Activated gamma-delta T cell treated with Interleukin-2 at 50 U/mL for 16 hours (primary cell): ENCODE results near the gene SH2D3A.
"Not testable (repeated sequence)": the region's sequence is repeated elsewhere in the genome, so short reads cannot be mapped to it uniquely, and the experiment has no call there.

Experiments used
- DNase-seq: peaks from one replicate; pipeline ENCODE4 v3.0.0-alpha.2; 2020

Gene SH2D3A

DNA sequence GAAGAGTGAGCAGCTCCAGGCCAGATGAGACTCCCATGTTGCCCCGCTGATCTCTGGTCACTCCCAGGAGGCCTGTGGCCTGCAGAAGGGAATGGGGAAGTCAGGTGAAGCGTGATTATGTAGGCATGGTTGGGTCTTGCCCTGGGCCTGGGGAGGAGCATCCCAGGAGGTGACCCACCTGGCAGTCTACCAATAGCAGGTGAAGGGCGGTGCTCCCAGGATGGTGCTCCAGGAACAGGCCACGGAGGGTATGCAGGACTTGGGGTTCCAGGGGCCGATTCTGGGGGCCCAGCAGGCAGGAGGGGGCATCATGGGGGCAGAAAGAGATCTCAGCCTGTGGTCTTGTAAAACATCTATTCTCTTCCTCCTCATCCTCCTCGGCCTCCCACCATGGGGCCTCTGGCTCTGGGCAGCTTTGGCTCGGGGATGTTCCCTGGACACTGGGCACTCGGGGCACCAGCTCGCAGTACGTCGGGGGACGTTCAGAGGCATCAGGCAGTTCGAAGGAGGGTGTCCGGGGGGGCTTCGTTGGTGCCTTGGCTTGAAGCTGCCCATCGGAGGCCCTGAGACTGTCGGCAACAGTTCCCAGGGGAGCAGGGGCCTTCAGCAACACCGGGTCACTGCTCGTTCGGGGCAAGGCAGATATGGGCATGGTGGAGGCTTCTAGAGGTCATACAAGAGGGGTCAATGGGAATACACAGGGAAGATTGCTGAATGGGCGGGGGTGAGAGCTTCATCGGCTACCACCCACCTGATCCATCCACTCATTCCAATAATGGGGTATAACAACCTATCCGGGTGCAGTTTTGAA, 12.4 kb downstream of the SH2D3A start:
- DNase-seq, result no peak

DNA sequence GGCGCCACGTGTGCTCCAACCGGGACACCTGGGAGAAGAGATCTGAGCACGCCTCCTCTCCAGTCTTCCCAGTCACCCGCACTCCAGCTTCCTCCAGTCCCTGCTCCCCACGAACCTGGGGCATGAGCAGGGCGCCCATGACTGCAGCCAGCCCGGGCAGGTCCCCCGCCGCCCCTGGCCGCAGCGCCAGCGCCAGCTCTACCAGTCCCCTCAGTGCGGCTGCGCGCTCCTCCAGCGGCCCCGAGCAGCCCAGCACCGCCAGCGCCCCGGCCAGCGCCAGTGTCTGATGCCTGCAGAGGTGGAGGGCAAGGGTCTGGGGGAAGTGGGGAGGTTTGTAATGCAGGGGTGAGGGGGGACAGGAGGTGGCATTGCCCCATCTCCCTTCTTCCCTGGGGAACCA, 13.1 kb downstream of the SH2D3A start:
- no peak for DNase-seq

DNA sequence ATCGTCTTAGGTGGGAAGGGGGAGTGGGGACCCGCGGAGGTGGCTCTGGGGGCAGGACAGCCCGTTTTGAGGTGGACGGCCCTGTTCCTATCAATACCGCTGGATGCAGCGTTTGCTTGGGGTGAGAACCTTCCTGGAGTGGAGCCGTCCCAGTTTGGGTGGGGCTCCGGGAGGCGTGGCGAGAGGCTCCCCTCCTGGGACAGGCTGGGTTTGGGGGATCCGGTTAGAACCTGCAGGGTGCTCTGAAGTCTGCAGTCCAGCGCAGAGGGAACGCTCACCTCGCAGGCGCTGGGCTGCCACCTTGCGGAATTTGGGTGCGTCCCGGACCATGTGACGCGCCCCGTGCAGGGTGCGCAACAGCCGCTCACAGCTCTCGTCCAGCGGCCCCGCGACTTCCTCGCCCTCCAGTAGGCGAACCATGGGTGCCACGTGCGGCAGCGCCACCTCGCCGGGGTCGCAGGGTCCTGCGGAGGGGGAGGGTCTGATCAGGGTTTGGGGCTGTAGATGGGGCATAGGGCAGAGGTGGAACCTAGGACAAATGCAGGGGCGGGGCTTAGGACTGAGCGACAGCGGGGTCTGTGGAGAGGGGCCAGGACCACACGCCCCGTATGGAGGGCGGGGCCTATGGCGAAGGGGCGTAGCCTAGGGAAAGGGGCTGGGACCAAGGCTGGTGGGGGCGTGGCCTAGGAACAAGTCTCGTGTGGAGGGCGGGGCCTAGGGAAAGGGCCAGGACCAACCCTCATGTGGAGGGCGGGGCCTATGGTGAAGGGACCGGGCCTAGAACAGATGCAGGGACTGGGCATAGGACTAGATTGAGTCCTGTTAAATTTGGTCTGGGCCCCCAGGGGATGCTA, 13.8 kb downstream of the SH2D3A start:
- peak; percentile 70 for DNase-seq

DNA sequence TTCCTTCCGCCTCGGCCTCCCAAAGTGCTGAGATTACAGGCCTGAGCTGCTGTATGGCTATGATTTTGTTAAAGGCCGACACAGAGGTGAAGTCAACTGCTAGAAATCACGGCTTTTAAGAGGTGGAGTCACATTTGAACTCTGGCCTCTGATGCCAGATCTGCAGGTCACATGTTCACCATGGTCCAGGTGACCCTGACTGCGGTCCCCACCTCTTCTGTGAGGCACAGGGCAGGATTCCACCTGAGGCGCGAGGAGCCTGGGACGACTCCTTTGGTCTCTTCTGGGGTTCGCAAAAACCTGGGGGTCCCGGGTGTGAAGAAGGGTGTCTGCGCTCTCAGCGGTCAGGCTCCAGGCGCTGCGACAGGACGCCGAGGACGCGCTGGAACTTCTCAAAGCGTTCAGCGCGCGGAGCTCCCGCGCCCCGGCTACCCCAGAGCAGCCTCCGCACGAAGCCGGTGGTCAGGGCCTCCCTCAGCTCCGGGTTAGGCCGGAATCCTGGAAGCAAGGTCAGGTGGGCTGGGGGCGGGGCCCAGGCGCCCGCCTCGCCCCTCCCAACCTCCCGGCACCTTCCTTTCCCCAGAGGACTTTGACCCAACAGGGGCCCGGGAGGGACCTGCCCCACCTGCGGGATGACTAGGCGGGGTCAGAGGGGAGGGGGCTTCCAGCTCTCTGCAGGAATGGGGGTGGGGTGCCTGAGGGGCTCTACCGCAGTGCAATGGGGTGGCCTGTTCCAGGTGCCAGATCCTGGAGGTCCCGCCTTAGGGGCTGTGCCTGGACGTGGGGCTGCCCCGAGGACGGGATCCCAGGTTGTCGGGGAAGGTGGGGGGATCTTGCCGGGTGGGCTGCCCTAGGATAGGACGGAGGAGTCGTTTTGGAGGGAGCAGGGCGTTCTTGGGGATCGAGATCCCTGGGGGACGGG, 14.7 kb downstream of the SH2D3A start:
- no peak for DNase-seq

DNA sequence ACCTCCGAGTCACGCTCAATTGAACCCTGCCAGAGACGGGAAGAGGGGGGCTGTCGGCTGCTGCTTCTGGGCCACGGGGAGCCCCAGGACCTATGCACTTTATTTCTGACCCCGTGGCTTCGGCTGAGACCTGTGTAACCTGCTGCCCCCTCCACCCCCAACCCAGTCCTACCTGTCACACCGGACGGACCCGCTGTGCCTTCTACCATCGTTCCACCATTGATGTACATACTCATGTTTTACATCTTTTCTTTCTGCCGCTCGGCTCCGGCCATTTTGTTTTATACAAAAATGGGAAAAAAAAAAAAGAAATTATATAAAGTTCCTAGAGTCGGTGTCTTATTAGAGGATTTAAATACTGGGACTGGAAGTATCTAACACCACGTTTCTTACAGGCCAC, 16.0 kb downstream of the SH2D3A start:
- DNase-seq, result no peak

DNA sequence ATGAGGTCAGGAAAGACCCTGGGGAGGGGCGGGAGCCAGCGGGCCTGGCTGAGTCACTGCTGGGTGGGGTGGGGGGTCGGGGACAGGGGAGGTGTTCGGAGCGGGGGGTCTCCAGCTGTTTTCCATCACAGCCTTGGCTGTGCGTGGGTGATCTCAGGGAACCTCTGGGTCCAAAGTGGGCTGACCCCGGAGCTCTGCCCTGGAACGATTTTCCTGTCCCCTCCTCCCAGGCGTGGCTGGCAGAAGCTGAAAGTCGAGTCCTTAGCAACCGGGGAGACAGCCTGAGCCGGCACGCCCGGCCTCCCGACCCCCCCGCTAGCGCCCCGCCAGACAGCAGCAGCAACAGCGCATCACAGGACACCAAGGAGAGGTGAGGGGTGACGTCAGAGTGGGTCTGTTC, 17.2 kb downstream of the SH2D3A start:
- no peak for DNase-seq

DNA sequence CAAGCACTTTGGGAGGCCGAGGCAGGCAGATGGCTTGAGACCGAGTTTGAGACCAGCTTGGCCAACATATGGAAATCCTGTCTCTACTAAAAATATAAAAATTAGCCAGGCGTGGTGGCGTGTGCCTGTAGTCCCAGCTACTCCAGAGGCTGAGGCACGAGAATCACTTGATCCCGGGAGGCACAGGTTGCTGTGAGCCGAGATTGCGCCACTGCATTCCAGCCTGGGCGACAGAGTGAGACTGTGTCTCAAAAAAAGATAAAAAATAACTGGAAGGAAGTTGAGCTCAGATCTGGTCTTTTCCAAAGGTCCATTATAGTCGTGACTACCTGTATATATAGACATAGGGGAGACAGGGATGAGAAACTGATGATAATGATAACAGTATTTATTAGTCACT, 18.7 kb downstream of the SH2D3A start:
- DNase-seq, result not testable (repeated sequence)

DNA sequence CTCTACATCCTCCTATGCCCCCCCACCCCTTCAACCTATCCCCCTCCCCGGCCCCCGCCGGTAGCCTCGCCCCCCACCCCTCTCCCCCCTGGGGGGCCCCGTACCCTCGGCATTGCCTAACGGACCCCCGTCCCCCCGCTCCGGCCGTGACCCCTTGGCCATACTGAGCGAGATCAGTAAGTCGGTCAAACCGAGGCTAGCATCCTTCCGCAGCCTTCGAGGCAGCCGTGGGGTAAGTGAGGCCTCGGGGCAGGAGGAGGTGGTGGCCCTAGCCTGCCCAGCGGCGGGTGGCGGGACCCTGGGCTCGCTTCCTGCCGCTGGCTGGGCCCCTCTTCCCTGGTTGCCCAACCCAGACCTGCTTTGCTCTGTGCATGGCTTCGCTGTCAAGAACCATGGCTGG, 21.3 kb downstream of the SH2D3A start:
- DNase-seq, result no peak

DNA sequence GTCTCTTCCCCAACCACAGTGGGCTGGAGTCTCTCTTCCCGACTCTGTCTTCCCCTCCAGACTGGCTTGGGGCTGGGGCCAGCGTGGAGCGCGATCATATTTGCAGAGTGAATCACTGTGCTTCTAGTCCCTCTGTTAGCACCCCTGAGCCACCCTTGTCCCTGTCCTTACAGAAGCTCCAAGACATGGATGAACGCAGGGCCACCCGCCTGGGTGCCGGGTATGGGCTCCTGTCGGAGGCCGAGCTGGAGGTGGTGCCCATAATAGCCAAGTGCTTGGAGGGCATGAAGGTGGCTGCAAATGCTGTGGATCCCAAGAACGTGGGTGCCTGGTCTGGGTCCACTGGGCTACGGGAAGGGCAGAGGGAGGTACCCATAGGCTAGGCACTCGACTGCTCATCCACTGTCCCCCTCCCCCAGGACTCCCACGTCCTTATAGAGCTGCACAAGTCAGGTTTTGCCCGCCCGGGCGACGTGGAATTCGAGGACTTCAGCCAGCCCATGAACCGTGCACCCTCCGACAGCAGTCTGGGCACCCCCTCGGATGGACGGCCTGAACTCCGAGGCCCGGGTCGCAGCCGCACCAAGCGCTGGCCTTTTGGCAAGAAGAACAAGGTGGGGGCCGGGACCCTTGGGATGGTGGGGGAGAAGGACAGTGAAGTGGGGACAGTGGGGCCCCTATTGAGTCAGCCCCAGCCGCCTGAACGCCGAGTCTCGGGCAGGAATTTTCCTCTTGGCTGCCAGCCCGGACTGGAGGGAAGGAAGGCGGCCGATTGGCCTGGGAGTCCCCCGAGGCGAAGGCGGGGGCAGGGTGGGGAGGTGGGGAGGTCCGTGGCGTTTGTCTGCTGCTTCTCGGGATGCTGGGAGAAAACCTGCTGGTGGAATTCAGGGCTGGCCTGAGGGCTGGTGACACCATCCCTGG, 22.6 kb downstream of the SH2D3A start:
- DNase-seq, result no peak

DNA sequence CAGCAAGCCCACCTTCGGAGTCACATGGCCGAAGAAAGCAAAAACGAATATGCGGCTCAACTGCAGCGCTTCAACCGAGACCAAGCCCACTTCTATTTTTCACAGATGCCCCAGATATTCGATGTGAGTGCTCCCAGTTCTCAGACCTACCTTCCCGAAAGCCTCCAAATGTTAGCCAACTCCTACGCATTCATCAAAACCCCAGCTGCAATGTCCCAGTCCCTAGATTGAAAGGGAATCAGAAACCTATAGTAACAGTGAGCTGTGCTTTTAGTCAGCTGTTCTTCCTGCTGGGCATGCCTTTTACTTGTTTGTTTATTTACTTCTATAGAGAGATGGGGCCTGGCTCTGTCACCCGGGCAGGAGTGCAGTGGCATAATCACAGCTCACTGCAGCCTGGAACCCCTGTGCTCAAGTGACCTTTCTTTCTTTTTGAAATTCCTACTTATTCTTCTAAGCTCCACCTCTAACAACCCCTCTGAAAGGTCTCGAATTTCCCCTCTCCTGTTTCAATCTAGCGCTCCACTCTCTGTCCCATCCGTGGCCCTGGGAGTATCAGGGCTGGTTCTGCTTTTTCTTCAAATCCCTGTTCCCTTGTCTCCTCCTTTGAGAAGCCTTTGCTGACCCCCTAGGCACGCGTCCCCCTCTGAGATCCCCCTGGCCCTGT, 23.4 kb downstream of the SH2D3A start:
- no peak for DNase-seq

DNA sequence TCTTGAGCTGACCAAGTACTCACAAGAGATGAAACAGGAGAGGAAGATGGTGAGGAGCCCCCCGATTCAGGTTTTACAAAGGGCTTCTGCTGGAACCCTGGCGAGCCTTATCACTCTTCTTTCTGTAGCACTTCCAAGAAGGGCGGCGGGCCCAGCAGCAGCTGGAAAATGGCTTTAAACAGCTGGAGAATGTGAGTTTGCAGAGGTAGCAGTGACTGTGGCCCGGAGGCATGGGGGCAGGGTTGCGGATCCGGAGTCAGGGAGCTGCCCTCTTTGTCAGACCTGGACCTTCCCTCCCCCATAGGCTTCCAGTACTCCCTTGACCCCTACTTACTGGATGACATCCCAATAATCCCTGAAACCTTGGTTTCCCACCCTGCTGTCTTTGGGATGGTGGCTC, 24.2 kb downstream of the SH2D3A start:
- no peak for DNase-seq

DNA sequence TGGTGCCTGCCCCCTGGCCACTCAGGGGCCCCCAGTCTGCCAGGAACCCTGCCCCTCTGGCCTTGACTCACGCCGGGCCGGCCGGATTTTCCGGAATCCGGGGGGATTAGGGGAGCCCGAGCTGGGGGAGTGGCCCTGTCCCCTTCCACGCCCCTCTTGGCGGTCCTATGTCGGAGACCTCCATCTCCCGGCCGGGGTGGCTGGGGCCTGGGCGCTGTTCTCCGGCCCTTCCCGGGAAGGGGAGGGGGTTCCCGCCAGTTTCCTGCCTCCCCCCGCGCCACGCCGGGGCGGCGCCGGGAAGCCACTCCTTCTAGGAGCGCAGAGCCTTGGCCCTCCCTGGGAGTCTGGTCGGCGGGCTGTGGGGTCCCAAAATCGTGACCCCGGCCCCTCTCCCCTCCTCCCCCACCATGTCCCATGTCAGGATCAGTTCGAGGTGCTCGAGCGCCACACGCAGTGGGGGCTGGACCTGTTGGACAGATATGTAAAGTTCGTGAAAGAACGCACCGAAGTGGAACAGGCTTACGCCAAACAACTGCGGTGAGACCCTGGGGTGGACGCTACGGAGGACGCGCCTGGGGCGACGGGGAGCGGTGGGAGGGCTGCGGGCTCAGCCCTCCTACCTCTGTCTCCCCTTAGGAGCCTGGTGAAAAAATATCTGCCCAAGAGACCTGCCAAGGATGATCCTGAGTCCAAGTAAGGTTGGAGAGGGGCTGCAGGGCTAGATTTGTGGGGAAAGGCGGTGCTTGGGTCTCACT, 26.5 kb downstream of the SH2D3A start:
- no peak for DNase-seq

DNA sequence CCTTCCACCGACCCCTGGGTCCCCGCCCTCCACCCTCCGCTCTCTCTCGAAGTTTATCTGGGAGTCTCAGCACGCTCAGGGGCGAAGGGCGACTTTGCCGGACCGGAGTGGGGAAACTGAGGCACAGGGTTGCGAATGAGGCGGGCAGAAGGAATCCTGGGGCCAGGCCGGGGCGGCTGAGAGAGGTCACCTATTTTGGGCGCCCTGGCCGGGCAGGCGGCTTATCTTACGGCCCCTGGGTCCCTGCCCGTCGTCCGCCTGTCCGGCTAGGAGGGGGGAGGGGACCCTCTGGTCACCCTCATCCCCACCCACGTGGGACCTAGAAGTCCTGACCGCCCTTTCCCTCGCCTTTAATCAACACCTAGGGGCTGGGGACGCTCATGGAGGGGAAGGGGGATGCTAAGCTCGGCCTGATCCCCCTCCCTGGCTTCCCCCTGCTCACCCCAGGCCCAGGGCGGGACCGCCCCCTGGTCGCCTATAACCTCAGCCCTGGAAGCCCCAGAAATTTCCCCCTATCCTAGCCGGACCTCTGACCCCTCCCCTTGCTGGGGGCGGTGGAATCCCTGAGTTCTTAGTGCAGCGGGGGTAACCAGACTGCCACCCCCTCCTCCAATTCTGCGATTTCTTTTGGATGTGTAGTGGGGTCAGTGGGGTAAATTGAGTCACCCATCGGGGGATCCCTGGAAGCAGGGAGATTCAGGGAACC, 27.2 kb downstream of the SH2D3A start:
- no peak for DNase-seq

DNA sequence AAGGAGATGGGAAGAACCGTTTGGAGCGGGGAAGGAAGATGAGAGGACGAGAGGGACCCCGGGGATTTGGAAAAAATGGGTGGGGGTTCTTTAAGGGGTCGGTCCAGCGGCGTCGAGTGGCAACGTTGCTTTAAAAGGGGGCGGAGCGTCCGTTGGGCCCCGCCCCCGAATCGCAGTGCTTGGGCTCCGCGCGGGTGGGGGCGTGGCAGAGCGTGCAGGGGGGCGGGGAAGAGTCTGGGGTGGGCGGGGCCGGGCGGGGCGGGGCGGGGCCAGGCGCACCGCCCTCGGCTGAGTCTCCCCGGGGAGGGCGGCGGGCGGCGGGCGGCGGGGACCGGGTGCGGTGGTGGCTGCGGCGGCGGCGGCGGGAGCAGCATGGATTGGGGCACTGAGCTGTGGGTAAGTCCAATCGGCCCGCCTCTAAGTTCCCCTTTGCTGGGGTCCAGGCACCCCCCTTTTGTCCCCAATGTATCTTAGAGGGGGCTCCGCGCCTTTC, 27.8 kb downstream of the SH2D3A start, which contains the start of gene TRIP10:
Gene TRIP10 (plus strand): TSS at position 291 of the 493 bp plus-strand sequence. CDS start 82 bp downstream, at position 373.
- DNase-seq, result peak; percentile 81

DNA sequence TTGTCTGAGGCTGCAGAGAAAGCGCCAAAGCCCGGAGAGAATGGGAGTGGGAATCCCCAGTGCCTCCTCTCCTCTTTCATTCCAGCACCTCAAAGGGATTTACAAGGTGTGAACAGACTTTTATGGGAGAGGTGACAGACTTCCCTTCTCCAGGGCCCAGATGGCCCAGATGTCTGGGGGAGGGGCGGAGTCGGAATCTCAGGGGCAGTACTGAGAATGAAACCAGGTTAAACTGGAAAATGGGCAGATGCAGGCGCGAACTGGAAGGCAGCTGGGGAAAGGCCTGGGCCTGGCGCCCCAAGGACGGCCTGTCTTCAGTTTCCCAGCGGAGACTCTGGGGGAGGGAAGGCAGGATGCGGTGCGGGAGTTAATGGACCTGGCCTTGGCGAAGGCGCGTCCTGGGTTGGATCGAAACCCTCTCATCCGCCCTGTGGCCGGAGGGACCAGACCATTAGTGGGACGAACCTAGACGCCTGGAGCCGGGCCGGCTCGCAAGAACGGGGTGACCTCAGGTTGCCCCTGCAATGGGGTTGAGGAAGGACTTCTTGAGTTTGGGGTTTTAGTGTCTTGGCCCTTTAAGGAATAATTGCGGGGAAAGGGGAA, 28.3 kb downstream of the SH2D3A start:
- no peak for DNase-seq

DNA sequence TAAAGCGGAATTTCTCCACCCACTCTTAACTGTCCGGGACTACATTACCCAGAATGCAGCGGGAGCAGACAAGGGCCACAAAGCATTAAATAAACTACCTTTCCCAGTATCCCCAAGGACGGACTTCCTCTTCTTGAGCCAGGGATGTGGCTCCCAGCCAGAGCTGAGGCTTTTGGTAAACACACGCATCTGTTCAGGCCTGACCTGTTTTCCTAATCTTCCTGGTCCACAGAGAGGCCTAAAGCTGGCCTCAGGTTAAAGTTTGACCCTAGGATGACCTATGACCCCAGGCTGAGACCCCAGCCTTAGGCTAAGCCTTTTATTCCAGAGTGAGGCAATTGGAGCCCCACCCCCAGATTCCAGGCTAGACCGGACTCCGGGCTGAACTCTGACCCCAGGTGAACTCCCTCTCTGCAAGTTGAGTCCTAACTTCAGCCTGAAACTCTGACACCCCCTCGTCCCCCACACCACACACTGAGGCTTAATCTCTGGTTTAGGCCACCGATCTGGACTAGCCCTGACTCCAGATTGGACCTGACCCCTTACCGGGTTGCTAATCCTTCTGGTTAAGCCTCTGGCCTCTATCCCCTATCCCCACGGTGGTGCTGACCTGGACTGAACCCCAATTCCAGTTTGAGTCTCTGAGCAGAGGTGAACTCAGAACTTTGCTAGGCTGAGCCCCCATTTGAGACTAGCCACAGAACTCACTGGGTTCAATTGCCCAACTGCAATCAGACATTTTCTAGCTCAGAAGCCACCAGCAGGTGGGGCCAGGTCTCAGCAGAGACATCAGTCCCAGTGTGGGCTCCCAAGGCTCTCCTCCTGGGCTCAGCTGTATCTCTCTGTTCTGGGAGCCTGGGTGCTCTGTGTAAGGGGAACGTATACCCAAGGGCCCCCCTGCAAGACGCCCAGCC, 29.1 kb downstream of the SH2D3A start:
- peak; percentile 72 for DNase-seq

DNA sequence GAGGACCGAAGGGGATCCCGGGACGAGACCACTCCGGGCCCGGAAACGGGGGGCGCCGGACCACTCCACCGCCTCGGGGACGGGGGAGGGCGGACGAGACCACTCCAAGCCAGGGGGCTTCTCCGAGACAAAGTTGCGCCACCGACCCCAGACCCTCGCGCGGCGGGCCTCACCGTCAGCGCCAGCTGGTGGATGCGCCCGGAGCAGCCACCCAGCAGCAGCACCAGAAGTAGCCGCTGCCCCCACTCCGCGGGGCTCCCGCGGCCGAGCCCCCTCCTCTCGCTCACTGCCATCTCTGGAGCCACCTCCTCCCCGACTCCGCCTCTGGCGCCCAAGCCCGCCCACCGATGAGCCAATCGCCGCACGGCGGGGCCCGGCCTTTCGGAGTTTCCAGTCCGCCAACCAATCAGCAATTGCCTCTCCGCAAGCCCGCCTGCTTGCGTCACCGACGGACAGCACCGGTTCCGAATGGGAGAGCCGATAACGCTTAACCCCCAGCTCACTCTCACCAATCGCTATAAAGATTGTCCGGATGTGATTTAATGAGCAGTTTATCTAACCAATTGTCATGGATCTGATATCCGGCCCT, 29.9 kb downstream of the SH2D3A start, which contains the start of gene GPR108:
Gene GPR108 (minus strand): TSS at position 297 of the 589 bp plus-strand sequence. CDS start 4 bp downstream, at position 293.
- peak; percentile 99 for DNase-seq
